Ishikawa (cell line): ENCODE results near the gene NAT8L.

Experiments
- CEBPB ChIP-seq: IDR thresholded peaks from 2 replicates; pipeline ENCODE4 v1.6.1; 2012
- CREB1 ChIP-seq: IDR thresholded peaks from 2 replicates; pipeline ENCODE4 v1.6.1; 2012; ENCODE audit warnings: low read depth
- EP300 ChIP-seq: IDR thresholded peaks from 2 replicates; pipeline ENCODE4 v1.6.1; 2012; ENCODE audit warnings: borderline replicate concordance
- MAX ChIP-seq: IDR thresholded peaks from 2 replicates; pipeline ENCODE4 v1.6.1; 2012
- NFIC ChIP-seq: IDR thresholded peaks from 2 replicates; pipeline ENCODE4 v1.6.1; 2012
- RAD21 ChIP-seq: IDR thresholded peaks from 2 replicates; pipeline ENCODE4 v1.6.1; 2012; ENCODE audit warnings: low read depth
- REST ChIP-seq: IDR thresholded peaks from 2 replicates; pipeline ENCODE4 v1.6.1; 2012; ENCODE audit warnings: low read depth, mild to moderate bottlenecking
- TAF1 ChIP-seq: IDR thresholded peaks from 2 replicates; pipeline ENCODE4 v1.6.1; 2012; ENCODE audit warnings: low read depth, mild to moderate bottlenecking
- TCF12 ChIP-seq: IDR thresholded peaks from 2 replicates; pipeline ENCODE4 v1.6.1; 2012; ENCODE audit warnings: low read depth
- TEAD4 ChIP-seq: IDR thresholded peaks from 2 replicates; pipeline ENCODE4 v1.6.1; 2012
- USF1 ChIP-seq: IDR thresholded peaks from 2 replicates; pipeline ENCODE4 v1.6.1; 2012
- YY1 ChIP-seq: IDR thresholded peaks from 2 replicates; pipeline ENCODE4 v1.6.1; 2012; ENCODE audit warnings: low read depth
- ZBTB7A ChIP-seq: IDR thresholded peaks from 2 replicates; pipeline ENCODE4 v1.6.1; 2012; ENCODE audit warnings: low read depth

GRCh38 chr4:2036327-2036726 lies 22.8 kb upstream of the NAT8L start:
- TF ChIP-seq REST (no peak), TAF1 (no peak), USF1 (no peak), YY1 (no peak), EP300 (no peak), MAX (no peak), ZBTB7A (no peak), TEAD4 (no peak), RAD21 (no peak), TCF12 (no peak), CEBPB (no peak), CREB1 (no peak), NFIC (no peak)
